Brain microvascular endothelial cell (primary cell): ENCODE measurements around the gene KIF1A.

Experiments
- DNase-seq: peaks from one replicate; pipeline ENCODE4 v3.0.0-alpha.2; 2020
- H3K27ac ChIP-seq: fragments of 250-450 bp; sonication (Bioruptor Pico); 2 replicates; pipeline ENCODE4 v1.5.1; 2020; ENCODE audit warnings: mild to moderate bottlenecking, moderate library complexity
- H3K27me3 ChIP-seq: fragments of 250-450 bp; sonication (Bioruptor Pico); replicated peaks from 2 replicates; pipeline ENCODE4 v1.5.1; 2020; ENCODE audit warnings: mild to moderate bottlenecking
- H3K36me3 ChIP-seq: fragments of 250-450 bp; sonication (Bioruptor Pico); replicated peaks from 2 replicates; pipeline ENCODE4 v1.5.1; 2020; ENCODE audit warnings: mild to moderate bottlenecking
- H3K4me3 ChIP-seq: 2 replicates; pipeline ENCODE4 v1.5.1; 2011; ENCODE audit warnings: low read depth, mild to moderate bottlenecking, control low read depth, low read length, moderate library complexity
- in situ Hi-C: cut with HindIII; loops from 2 replicates; pipeline ENCODE4 v1.10.0; 2017; ENCODE audit warnings: low sequenced_read_pairs, low pct_ligation_motif_present
- TF ChIP-seq, protein P1 (sequence below): IDR thresholded peaks from 2 replicates; pipeline ENCODE4 v1.5.1; 2011; ENCODE audit warnings: low read depth, mild to moderate bottlenecking, moderate library complexity, low read length, control low read depth, inconsistent platforms; ENCODE audit errors: missing control alignments

Gene KIF1A

DNA sequence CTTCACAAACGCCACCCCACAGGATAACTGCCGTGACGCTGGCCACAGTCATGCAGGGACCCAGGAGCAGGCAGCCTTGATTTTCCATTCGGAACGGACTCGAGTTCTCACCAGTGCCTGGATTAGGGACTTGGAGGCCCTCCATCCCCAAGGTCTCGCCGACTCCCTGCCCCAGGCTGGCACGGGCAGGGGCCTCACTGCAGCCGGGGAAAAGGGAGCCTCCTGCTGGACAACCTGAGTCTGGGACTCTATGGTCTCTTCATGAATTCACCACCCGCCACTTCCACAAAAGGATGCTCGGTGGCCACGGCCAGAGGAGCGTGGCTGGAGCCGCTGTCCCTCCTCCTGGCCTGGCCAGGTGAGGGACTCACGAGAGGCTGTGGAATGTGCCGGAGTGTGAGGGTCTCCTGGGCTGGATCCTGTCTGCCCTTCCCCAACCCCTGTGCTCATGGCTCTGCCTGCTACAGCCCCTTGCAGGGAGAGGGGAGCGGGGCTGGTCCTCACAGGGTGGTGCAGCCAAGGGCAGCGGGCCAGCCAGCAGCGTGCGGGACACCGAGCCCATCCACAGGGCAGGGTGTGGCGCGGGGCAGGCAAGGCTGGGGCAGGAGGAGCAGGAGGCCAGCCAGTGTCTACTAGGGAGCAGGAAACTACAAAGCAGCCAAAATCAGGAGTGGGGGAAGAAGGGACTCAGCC, 86.1 kb downstream of the KIF1A start:
- Histone ChIP-seq H3K36me3 (no peaks in the 10 kb centered on the region), H3K27me3 (no peaks in the 10 kb centered on the region), H3K27ac (no peak overlapping the region), H3K4me3 (no peak overlapping the region)
- in situ Hi-C loops: no loop called here
- TF ChIP-seq, protein P1, sequence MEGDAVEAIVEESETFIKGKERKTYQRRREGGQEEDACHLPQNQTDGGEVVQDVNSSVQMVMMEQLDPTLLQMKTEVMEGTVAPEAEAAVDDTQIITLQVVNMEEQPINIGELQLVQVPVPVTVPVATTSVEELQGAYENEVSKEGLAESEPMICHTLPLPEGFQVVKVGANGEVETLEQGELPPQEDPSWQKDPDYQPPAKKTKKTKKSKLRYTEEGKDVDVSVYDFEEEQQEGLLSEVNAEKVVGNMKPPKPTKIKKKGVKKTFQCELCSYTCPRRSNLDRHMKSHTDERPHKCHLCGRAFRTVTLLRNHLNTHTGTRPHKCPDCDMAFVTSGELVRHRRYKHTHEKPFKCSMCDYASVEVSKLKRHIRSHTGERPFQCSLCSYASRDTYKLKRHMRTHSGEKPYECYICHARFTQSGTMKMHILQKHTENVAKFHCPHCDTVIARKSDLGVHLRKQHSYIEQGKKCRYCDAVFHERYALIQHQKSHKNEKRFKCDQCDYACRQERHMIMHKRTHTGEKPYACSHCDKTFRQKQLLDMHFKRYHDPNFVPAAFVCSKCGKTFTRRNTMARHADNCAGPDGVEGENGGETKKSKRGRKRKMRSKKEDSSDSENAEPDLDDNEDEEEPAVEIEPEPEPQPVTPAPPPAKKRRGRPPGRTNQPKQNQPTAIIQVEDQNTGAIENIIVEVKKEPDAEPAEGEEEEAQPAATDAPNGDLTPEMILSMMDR: peak; percentile 34
- no peak for DNase-seq

DNA sequence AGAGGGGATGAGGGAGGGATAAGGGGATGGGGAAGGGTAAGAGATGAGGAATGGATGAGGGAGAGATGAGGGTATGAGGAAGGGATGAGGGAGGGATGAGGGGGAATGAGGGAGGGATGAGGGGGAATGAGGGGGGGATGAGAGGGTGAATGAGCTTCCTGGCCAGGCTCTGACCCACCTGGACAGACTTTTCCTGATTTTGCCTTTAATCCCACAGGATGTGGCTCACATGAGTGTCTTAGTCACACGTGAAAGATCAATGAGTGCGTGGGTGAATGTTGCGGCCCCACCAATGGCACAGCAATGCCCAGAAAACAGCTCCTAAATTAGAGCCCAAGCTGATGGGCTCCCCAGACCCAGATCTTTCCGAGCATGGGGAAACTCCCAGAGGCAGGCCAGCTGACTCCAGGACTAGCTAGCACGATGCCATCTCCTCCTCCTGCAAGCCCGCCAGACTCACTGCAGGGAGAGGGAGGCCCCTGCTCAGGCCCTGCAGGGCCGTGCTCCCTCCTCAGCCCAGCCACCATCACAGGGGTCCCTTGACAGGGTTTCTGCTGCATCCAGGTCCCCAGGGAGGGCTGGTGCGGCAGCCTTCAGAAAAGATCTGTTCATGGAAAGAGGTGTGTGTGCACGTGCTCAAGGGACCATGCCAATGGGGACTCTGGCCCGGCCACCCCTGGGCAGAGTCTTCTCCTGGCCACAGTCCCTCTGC, 87.0 kb downstream of the KIF1A start:
- H3K27me3 ChIP-seq: no peaks in the 10 kb centered on the region
- in situ Hi-C loops: no loop called here
- DNase-seq: no peak
- no peak overlapping the region for H3K27ac ChIP-seq
- H3K36me3 ChIP-seq: no peaks in the 10 kb centered on the region
- no peak overlapping the region for H3K4me3 ChIP-seq
- TF ChIP-seq, protein P1: no peak

DNA sequence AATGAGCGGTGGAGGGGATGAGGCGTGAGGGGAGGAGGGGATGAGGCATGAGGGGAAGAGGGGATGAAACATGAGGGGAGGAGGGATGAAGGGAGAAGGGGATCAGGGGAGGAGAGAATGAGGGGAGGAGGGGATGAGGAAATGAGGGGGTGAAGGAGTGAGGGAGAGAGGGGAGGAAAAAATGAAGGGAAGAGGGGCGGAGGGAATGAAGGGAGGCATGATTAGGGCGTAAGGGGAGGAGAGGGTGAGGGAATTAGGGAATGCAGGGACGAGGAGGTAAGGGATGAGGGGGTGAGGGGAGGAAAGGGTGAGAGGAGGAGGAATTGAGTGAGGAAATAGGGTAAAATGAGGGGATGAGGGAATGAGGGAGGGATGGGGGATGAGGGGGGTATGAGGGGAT, 87.8 kb downstream of the KIF1A start:
- no peaks in the 10 kb centered on the region for H3K27me3 ChIP-seq
- in situ Hi-C loops: no loop called here
- TF ChIP-seq, protein P1: no peak
- H3K4me3 ChIP-seq: no peak overlapping the region
- no peak overlapping the region for H3K27ac ChIP-seq
- H3K36me3 ChIP-seq: no peaks in the 10 kb centered on the region
- no peak for DNase-seq

DNA sequence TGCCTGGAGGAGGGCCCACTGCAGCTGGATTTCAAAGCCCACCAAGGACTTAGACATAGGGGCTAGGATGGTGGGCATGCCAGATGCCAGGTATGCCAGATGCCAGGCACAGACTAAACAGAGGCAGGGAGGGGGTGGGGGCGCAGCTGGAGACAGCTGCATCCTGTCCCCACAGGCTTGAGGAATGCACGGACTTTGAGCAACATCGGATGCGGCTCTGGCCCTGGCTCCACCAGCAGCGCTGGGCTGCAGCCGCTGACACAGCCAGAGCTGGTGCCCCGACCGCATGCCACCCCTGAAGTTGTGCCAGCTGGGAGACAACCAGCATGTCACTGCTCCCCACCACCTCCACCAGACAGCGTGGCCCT, 88.9 kb downstream of the KIF1A start:
- no peak overlapping the region for H3K4me3 ChIP-seq
- TF ChIP-seq, protein P1: no peak
- no peaks in the 10 kb centered on the region for H3K36me3 ChIP-seq
- in situ Hi-C loops: no loop called here
- DNase-seq: no peak
- H3K27me3 ChIP-seq: no peaks in the 10 kb centered on the region
- H3K27ac ChIP-seq: no peak overlapping the region

DNA sequence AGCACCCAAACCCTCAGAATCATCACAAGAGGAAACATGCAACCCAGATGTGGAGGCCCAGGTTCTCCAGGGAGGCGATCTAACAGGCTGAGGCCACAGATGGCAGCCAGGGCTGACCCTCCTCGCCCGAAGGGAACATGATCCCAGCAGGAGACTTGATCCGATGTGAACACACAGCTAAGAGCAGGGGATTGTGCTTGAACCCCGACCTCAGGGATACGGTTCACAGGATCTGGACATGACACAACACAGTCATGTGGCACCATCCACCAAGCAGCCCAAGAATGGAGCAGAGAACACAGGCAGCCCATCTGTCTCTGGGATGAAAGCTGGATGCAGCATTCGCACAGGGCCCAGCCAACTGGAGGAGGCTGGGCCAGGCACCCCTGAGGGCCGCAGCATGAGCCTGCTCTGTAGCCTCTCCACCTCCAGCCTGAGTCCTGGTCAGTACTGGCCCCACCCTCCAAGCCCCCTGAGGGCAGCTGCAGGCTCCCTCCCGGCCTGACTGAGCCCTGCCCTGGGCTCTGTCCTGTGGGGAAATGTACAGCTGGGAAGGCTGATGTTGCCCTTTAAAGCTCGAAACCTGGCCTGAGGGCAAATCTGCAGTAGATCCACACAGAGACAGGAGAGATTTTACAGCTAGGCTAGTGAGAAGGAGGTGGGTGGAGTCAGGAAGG, 89.4 kb downstream of the KIF1A start:
- H3K4me3 ChIP-seq: no peak overlapping the region
- no peak for DNase-seq
- in situ Hi-C loops: no loop called here
- H3K36me3 ChIP-seq: no peaks in the 10 kb centered on the region
- H3K27ac ChIP-seq: no peak overlapping the region
- no peaks in the 10 kb centered on the region for H3K27me3 ChIP-seq
- TF ChIP-seq, protein P1: no peak
